ENCODE results near the gene TNK2.

- TF ChIP-seq CTCF (IDR thresholded peaks at IDR 0.05; ENCODE audit: low read length) (no peak), EZH2 (IDR thresholded peaks at IDR 0.05; ENCODE audit: borderline replicate concordance, low read length) (no peak)
Measured at GRCh38 chr3:195854628-195855294, 53.6 kb downstream of the TNK2 start.
